PFSK-1 (cell line): ENCODE measurements around the gene S1PR3.

Experiments used
- FOXP2 ChIP-seq: optimal IDR thresholded peaks from 2 replicates; pipeline ENCODE3; 2011; ENCODE audit warnings: borderline replicate concordance, control low read depth, inconsistent platforms; ENCODE audit not compliant: insufficient read depth; ENCODE audit errors: extremely low read length, extremely low read depth
- POLR2AphosphoS5 ChIP-seq: IDR thresholded peaks from 2 replicates; pipeline ENCODE4 v1.6.1; 2012; ENCODE audit warnings: low read depth, mild to moderate bottlenecking, control low read depth, low read length, moderate library complexity
- SIN3A ChIP-seq: IDR thresholded peaks from 2 replicates; pipeline ENCODE4 v1.6.1; 2012; ENCODE audit warnings: mild to moderate bottlenecking, low read length, moderate library complexity, borderline replicate concordance; ENCODE audit not compliant: insufficient read depth

- TF ChIP-seq FOXP2 (no peak), POLR2AphosphoS5 (no peak), SIN3A (no peak)
Observed at GRCh38 chr9:88960632-88961031, 30.6 kb upstream of the S1PR3 start.
